ENCODE measurements around the gene SMURF1. TPM values are rescaled to one million over a fixed set of nuclear protein-coding genes. Genes with fewer than 3 reads are reported as not detected.

Gene SMURF1
- total and polyA plus RNA-seq, 2 of the 8 experiments (the other 6 are each of a cell fraction or from before 2014, with no cell fraction given) = 9.6 to 24.5 TPM

DNA sequence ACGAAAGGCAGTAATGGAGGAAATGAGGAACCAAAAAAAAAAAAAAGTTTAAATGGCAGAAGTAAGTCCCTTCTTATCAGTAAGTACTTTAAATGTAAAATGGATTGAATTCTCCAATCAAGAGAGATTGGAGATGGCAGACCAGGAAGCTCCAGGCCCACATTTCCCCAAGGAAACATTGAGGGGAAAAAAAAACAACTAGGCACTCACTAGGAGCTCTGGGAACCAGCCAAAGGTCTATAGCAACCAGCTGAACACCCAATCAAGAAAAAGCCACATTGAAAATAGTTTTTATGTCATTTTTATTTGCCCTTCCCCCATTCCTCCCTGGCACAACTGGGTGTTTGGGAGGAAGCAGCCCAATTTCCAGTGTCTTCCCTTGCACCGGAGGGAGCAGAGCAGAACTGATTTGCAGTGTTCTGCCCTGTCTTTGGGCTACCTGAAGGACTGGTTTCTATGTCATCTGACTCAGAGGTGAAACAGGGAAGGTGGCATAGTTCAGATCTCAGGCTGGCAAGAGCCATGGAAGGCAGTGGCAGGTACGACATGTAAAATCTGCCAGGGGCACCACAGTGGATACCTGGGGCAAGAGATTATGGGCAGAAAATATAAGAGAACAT is 121.9 kb downstream of the SMURF1 start:
- H4K5ac ChIP-seq (ENCODE audit: insufficient read length, low read depth, low read length) = no peak overlapping the region
- H2BK5ac ChIP-seq (ENCODE audit: low read depth, low read length) = no peak overlapping the region
- H2BK12ac ChIP-seq (ENCODE audit: low read depth, low read length) = 0 out of 2 replicates have a peak overlapping the region, but pooled peaks have one; percentile 50
- H2BK20ac ChIP-seq (ENCODE audit: low read length) = no peak overlapping the region
- no peak overlapping the region for H2AK5ac ChIP-seq (ENCODE audit: low read depth, low read length)
- no peak overlapping the region for H2BK15ac ChIP-seq (ENCODE audit: low read length)
- no peaks in the 10 kb centered on the region for H3K23me2 ChIP-seq (ENCODE audit: low read depth, low read length)
- H3K4me3 ChIP-seq (ENCODE audit: extremely low read depth in 1 of 4, insufficient read depth in 2 of 4, low read depth in 3 of 4, low read length in 4 of 4) = no peak overlapping the region
- no peaks in the 10 kb centered on the region for H3K9me3 ChIP-seq (ENCODE audit: insufficient read depth in 2 of 2, low read depth in 1 of 2, low read length in 1 of 2)
- no peaks in the 10 kb centered on the region for H3K4me1 ChIP-seq (replicated peaks in 1 of 4; ENCODE audit: control insufficient read depth in 3 of 4, insufficient read depth in 4 of 4, low read length in 3 of 4)
- POLR2A ChIA-PET (ENCODE audit: partially characterized antibody) = no interaction called here
- H4K20me1 ChIP-seq (replicated peaks in 1 of 2; ENCODE audit: control insufficient read depth in 1 of 2, insufficient read depth in 2 of 2, low read length in 2 of 2) = peaks cover 0 to 2% of the 10 kb centered on the region in 2 experiments
- no peak overlapping the region for H4K8ac ChIP-seq (ENCODE audit: extremely low read depth, insufficient read depth, low read length)
- H4K91ac ChIP-seq (replicated peaks; ENCODE audit: insufficient read length, low read length) = no peak overlapping the region
- H2BK120ac ChIP-seq (replicated peaks; ENCODE audit: low read depth, low read length) = no peak overlapping the region
- no peak overlapping the region for H3K4me2 ChIP-seq (ENCODE audit: insufficient read depth in 1 of 2, low read depth in 2 of 2, low read length in 2 of 2)
- DNase-seq (ENCODE audit: low read depth in 1 of 2, low spot score in 2 of 2) = no peak
- no peak for FAIRE-seq
- CTCF ChIA-PET (ENCODE audit: partially characterized antibody) = interaction anchor here (0.6 to 2.8 kb wide), 2 partner anchors 15 to 145 kb away, joined by 4 to 9 read pairs; no protein-coding TSS in a partner anchor
- no peak overlapping the region for H2AFZ ChIP-seq (ENCODE audit: low read length)
- H3K4ac ChIP-seq (replicated peaks; ENCODE audit: insufficient read length, low read depth, low read length) = no peak overlapping the region
- no peaks in the 10 kb centered on the region; the same call in 1 of the 2 replicates for H3K79me1 ChIP-seq (ENCODE audit: low read depth, low read length)
- no peak overlapping the region for H3K9ac ChIP-seq (replicated peaks in 1 of 4; ENCODE audit: extremely low read depth in 1 of 4, low read depth in 3 of 4, low read length in 3 of 4)
- H3K27ac ChIP-seq (ENCODE audit: low read depth, low read length) = no peak overlapping the region
- H3K27me3 ChIP-seq (replicated peaks in 1 of 4; ENCODE audit: control insufficient read depth in 3 of 4, extremely low read depth in 1 of 4, insufficient read depth in 3 of 4, low read length in 3 of 4) = no peaks in the 10 kb centered on the region
- WGBS, 2 experiments (ENCODE audit: extremely low coverage in 1 of 2, insufficient coverage in 1 of 2, insufficient read length in 1 of 2, insufficient replicate concordance in 2 of 2, low coverage in 1 of 2, low lambda C conversion rate in 2 of 2, missing lambda C conversion rate in 1 of 2) = 92% methylated on average over 3 of the region's 3 CpGs; no CpG with 5 or more reads in 1 of the 2 experiments
- H3K56ac ChIP-seq (replicated peaks; ENCODE audit: insufficient read length, low read depth, low read length) = no peak overlapping the region
- no peak overlapping the region for H3K23ac ChIP-seq (ENCODE audit: insufficient read length)
- H3K36me3 ChIP-seq (ENCODE audit: control insufficient read depth in 2 of 4, insufficient read depth in 4 of 4, low read length in 3 of 4) = peaks cover 0 to 4% (median 1%) of the 10 kb centered on the region in 4 experiments; a peak in 3 of 8 replicates
- peaks cover 0 to 5% of the 10 kb centered on the region in 2 experiments; a peak in 1 of 4 replicates for H3K79me2 ChIP-seq (ENCODE audit: control insufficient read depth in 1 of 2, insufficient read depth in 2 of 2, low read length in 2 of 2)
- H3K18ac ChIP-seq (ENCODE audit: extremely low read depth, low read length) = no peak overlapping the region
- H3K14ac ChIP-seq (ENCODE audit: insufficient read length) = no peak overlapping the region
- TF ChIP-seq BACH1 (IDR thresholded peaks at IDR 0.05; ENCODE audit: low read length) (no peak), TCF12 (IDR thresholded peaks at IDR 0.05; ENCODE audit: low read depth, low read length) (no peak), CHD2 (IDR thresholded peaks at IDR 0.05; ENCODE audit: low read length) (no peak), HDAC6 (IDR thresholded peaks at IDR 0.05; ENCODE audit: low read depth, low read length) (no peak), KDM1A (IDR thresholded peaks at IDR 0.05; ENCODE audit: borderline replicate concordance, low read length) (no peak), SP1 (IDR thresholded peaks at IDR 0.05; ENCODE audit: low read depth, low read length) (no peak), TAF7 (optimal IDR thresholded peaks at IDR 0.05; ENCODE audit: borderline replicate concordance, low read depth, low read length) (no peak), RXRA (IDR thresholded peaks at IDR 0.05; ENCODE audit: insufficient read depth, low read depth, low read length) (no peak), POLR2A (IDR thresholded peaks at IDR 0.05; ENCODE audit: control extremely low read depth in 1 of 2, low read depth in 2 of 2, low read length in 2 of 2) (no peak), JUN (IDR thresholded peaks at IDR 0.05; ENCODE audit: low read depth, low read length) (no peak), NANOG (IDR thresholded peaks at IDR 0.05; ENCODE audit: insufficient read depth, low read depth, low read length, poor library complexity, severe bottlenecking) (no peak), NRF1 (IDR thresholded peaks at IDR 0.05; ENCODE audit: low read depth, low read length) (no peak), SP4 (IDR thresholded peaks at IDR 0.05; ENCODE audit: low read length) (no peak)
- TF ChIP-seq, protein P1, sequence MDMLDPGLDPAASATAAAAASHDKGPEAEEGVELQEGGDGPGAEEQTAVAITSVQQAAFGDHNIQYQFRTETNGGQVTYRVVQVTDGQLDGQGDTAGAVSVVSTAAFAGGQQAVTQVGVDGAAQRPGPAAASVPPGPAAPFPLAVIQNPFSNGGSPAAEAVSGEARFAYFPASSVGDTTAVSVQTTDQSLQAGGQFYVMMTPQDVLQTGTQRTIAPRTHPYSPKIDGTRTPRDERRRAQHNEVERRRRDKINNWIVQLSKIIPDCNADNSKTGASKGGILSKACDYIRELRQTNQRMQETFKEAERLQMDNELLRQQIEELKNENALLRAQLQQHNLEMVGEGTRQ (IDR thresholded peaks at IDR 0.05; ENCODE audit: low read length) = no peak

Data from H1 (cell line).